ENCODE results near the gene NRROS.

GRCh38 chr3:196599734-196600128 lies 39.8 kb upstream of the NRROS start:
- TF ChIP-seq CTCF (IDR thresholded peaks at IDR 0.05; ENCODE audit: low read depth, low read length) (no peak), POLR2A (IDR thresholded peaks at IDR 0.05; ENCODE audit: extremely low read depth, insufficient read length) (no peak), MAX (IDR thresholded peaks at IDR 0.05; ENCODE audit: low read depth, low read length) (no peak)

Measured in NB4 (cell line).